AG09319 (cell line): Measurements from ENCODE around the gene HOXA5.

Source experiments
- DNase-seq: peaks from one replicate; pipeline ENCODE4 v3.0.0-alpha.2; 2010; ENCODE audit warnings: low read depth; ENCODE audit errors: extremely low read depth
- CTCF ChIP-seq: IDR thresholded peaks from 2 replicates; pipeline ENCODE4 v1.5.1; 2011; ENCODE audit warnings: low read depth, mild to moderate bottlenecking, inconsistent platforms, low read length, moderate library complexity

Gene HOXA5

GRCh38 chr7:27166531-27167505 lies 23.3 kb upstream of the HOXA5 start:
- no peak for DNase-seq
- TF ChIP-seq CTCF: no peak

- TF ChIP-seq CTCF: no peak
- no peak for DNase-seq
These were observed 22.6 kb upstream of the HOXA5 start for GRCh38 chr7:27165996-27166530.

- no peak for DNase-seq
These were observed 21.9 kb upstream of the HOXA5 start, which contains the start of gene HOXA9 for GRCh38 chr7:27165089-27165995. Gene HOXA9, minus strand, starts transcription at chr7:27165537. Its CDS starts 80 bp downstream, at chr7:27165457.

GRCh38 chr7:27164367-27165088 lies 21.0 kb upstream of the HOXA5 start:
- no peak for TF ChIP-seq CTCF
- no peak for DNase-seq

More at GRCh38 chr7:27165089-27165995, 21.9 kb upstream of the HOXA5 start, which contains the start of gene HOXA9:
- no peak for TF ChIP-seq CTCF

- no peak for DNase-seq
- TF ChIP-seq CTCF: no peak
These were observed 20.5 kb upstream of the HOXA5 start for GRCh38 chr7:27164045-27164366.

GRCh38 chr7:27163288-27164044 lies 20.0 kb upstream of the HOXA5 start:
- TF ChIP-seq CTCF: no peak
- DNase-seq: no peak
